Measurements from ENCODE around the gene MIXL1.

- TF ChIP-seq RAD21 (IDR thresholded peaks at IDR 0.05; ENCODE audit: low read depth) (no peak), CREB1 (IDR thresholded peaks at IDR 0.05; ENCODE audit: low read depth) (no peak)
These were observed 36.1 kb upstream of the MIXL1 start for GRCh38 chr1:226187380-226187779.
